NCI-H2196 (cell line): Measurements from ENCODE around the gene DUSP16.
"Not testable (repeated sequence)": the region's sequence is repeated elsewhere in the genome, so short reads cannot be mapped to it uniquely, and the experiment has no call there.

Experiments used
- DNase-seq: peaks from one replicate; lab custom pipeline; 2025; ENCODE audit not compliant: unreplicated experiment; lab: John Stamatoyannopoulos, UW

The DUSP16 gene, protein sequence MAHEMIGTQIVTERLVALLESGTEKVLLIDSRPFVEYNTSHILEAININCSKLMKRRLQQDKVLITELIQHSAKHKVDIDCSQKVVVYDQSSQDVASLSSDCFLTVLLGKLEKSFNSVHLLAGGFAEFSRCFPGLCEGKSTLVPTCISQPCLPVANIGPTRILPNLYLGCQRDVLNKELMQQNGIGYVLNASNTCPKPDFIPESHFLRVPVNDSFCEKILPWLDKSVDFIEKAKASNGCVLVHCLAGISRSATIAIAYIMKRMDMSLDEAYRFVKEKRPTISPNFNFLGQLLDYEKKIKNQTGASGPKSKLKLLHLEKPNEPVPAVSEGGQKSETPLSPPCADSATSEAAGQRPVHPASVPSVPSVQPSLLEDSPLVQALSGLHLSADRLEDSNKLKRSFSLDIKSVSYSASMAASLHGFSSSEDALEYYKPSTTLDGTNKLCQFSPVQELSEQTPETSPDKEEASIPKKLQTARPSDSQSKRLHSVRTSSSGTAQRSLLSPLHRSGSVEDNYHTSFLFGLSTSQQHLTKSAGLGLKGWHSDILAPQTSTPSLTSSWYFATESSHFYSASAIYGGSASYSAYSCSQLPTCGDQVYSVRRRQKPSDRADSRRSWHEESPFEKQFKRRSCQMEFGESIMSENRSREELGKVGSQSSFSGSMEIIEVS

GRCh38 chr12:12562585-12563261 lies at the start of gene DUSP16:
Gene DUSP16, minus strand, starts transcription at chr12:12562863. Its CDS starts 41,765 bp downstream, at chr12:12521098.
- DNase-seq = peak; percentile 81

GRCh38 chr12:12612358-12612757 lies 49.7 kb upstream of the DUSP16 start:
- DNase-seq = no peak

DNA sequence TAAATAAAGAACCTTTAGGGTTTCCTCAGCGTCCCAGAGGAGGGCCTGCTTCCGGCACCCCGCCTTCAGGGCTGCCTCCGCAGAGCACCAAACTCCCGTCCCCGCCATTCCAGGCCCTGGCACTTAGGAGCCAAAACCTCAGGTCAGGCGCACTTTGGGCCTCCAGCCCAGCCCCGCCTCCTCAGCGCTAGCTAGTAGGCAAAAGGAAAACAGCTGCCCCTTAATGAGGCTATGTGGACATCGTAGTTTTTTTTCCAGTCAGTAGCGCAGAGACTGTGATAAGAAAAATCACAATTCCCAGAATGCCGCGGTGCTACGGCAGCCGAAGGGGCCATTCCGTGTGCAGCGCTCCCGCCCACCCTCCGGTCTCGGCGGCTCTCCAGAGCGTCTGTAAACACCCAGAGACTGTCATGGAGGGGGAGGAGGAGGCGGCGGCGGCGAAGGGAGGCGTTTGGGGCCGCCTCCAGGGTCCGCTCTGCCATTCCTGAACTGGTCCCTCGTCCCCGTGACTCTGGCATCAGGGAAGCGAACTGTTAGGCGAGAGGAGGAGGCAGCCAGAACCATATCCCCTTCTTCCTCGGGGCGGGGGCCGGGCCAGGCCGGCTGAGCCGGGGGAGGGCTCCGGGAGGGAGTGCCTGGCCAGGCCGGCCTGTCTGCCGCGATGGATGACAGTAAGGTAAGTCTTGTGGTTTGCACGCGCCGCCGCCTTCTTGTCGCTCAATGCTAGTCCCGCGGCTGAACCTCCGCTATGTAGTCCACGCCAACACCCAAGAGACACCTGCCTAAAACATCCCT lies 49.0 kb upstream of the DUSP16 start, which contains the start of gene CREBL2:
Gene CREBL2 (plus strand): TSS at position 365 of the 795 bp plus-strand sequence. CDS start 297 bp downstream, at position 662.
- DNase-seq = peak; percentile 89

GRCh38 chr12:12610711-12611110 lies 48.0 kb upstream of the DUSP16 start:
- no peak for DNase-seq

GRCh38 chr12:12609692-12610091 lies 47.0 kb upstream of the DUSP16 start:
- DNase-seq = no peak

DNA sequence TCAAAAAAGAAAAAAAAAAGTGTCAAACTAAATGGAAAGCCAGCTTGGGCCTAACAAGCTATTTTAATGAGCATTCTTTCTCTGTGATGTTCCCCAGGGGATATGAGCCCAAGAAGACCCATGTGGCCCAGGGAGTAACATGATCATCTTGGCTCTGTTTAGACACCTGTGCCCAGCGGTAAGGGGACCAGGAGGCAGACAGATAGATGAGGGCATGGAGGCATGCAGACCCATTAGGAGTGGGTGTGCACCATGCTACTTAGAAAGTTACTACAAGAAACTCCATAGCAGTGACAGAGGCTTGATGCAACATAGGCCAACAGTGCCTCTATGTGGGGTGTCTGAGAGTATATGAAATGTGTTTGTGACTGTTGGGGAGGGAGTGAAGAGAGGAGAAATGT lies 45.9 kb upstream of the DUSP16 start:
- DNase-seq = no peak

- no peak for DNase-seq
These were observed 44.3 kb upstream of the DUSP16 start for GRCh38 chr12:12606781-12607589.

DNA sequence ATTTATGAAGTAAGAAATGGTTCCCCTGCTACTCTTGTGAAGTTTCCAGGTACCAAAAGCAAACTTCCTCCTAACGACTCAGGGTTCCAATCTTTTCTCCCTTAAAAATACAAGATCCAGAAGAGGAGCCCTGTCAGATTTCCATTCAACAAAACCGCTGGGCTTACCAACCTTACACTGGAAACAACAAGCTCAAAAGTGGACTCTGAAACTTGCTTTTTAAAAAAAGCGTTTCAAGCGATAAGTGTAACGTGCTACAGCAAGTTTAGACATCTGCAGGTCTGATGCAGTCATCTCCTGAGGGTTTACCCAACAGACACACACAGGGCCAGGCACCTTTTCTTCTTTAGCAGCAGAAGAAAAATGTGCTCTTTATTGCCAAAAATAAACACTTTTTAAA lies 42.1 kb upstream of the DUSP16 start:
- DNase-seq = no peak

GRCh38 chr12:12600659-12601058 lies 38.0 kb upstream of the DUSP16 start:
- DNase-seq = no peak

GRCh38 chr12:12599750-12600643 lies 37.3 kb upstream of the DUSP16 start:
- no peak for DNase-seq

DNA sequence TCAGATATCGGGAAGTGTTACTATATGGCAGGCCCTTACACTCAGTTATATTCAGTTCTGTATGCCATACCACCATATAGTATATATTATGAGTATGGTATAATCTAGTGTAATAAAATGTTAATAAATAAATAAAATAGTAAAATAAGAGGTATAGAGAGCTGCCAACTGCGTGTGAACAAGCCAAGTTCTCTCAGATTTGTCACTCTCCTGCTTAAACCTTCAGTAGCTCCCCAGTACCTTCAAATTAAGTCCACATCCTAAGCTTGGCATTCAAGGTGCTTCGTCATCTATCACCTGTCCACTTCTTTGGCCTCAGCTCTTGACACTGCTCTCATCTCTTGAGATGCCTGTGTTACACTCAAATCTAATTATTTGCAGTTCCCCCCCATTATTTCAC lies 36.2 kb upstream of the DUSP16 start:
- no peak for DNase-seq

DNA sequence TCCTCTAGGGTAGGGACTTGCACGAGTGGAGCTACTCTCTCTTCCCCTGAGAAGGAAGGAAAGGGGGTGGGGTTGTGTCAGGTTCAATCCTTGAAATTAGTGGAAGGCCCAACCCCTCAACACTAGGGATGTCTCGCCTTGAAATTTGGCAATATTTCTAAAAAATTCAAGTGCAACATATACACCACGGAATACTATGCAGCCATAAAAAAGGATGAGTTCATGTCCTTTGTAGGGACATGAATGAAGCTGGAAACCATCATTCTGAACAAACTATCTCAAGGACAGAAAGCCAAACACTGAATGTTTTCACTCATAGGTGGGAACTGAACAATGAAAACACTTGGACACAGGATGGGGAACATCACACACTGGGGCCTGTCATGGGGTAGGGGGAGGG lies 33.9 kb upstream of the DUSP16 start:
- not testable (repeated sequence) for DNase-seq

DNA sequence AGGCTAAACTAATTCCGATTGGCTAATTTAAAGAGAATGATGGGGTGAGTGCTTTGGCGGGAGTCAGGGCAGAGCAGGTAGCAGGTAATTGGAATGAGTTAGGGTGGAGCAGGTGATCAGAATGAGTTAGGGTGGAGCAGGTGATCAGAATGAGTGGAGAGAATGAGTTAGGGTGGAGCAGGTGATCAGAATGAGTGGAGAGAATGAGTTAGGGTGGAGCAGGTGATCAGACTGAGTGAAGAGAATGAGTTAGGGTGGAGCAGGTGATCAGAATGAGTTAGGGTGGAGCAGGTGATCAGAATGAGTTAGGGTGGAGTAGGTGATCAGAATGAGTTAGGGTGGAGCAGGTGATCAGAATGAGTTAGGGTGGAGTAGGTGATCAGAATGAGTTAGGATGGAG lies 33.3 kb upstream of the DUSP16 start:
- DNase-seq = not testable (repeated sequence)

DNA sequence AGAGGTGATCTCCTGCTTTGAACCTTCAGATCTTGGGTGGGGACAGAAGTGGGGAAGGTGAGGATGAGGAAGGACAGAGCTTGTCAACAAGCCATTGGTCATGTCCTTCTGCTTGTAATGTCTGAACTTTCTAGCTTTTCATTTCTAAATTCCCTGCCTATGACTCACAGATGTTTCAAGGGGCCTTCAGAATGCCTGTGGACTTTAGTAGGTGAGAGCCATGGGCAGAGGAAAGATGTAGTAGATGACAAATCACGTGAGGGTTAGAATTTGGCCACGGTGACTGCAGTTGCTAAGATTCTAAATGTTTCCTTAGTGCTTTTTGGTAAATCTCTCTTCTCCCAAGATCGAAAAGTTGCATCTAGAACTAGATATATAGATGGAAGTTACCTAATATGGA lies 30.3 kb upstream of the DUSP16 start:
- no peak for DNase-seq

- no peak for DNase-seq
These were observed 28.3 kb upstream of the DUSP16 start for GRCh38 chr12:12590961-12591360.

GRCh38 chr12:12588436-12588835 lies 25.8 kb upstream of the DUSP16 start:
- DNase-seq = not testable (repeated sequence)

- no peak for DNase-seq
These were observed 25.2 kb upstream of the DUSP16 start for GRCh38 chr12:12587878-12588277.

DNA sequence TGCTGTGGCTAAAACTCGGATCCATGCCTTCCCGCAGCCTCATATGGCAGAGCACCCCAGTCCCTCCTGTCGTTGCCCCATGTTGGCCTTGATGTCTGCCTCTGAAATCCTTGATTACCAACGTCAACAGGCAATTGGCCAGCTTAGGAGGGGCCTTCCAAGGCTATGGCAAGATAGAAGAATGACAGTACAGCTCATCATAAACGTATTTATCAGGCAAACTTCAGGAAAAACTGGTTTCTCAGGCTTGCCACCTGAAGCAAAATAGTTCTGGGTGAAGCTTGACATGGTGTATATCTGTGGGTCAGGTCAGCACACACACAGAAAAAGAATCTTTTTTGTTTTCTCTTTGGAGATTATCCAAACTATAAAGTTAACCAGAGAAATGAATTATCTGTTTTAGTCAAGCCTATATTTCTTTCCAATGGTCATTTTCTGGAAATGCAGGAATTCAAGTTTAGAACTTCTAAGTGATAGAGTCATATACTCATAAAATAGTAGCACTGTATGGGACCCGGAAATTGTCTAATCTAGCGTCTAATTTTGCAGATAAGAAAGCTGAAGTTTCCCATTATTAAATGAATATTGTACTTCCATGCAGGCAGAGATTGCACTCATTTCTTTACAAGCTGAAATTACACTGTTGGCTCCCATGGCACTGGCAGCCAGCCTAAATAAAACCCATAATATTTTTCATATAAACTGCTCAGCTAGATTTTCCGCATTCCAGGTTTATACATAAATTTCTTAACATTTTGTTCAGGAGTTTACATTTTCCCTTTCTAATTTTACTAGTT lies 24.4 kb upstream of the DUSP16 start:
- DNase-seq = no peak
